Stimulated activated CD4-positive, alpha-beta T cell treated with anti-CD3 and anti-CD28 coated beads, Interleukin-15, amount 100 ng/mL, for 48 hours (primary cell): ENCODE results near the gene SMG9.

Experiments
- DNase-seq, 2 donors: peaks; one replicate each; pipeline ENCODE4 v3.0.0-alpha.2; 2020; ENCODE audit warnings: low read depth in 2 of 2

Gene SMG9

DNA sequence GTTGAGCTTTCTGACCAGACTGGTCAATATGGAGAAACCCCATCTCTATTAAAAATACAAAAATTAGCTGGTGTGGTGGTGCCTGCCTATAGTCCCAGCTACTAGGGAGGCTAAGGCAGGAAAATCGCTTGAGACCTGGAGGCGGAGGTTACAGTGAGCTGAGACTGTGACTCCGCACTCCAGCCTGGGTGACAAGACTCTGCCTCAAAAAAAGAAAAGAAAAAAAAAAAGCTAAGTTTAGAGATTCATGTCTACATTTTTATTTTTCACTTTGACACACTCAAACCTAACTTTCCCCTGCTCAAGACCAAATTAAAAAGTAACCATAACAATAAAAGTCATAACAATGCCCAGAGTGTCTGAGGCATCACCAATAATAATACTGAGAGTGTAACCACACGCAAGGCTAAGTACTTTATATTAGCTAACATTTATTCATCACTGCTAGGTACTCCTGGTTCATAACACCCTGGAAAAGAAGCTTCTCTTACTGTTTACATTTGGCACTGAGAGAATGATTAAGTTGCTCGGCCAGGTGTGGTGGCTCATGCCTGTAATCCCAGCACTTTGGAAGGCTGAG lies 33.2 kb downstream of the SMG9 start:
- DNase-seq = no peak

DNA sequence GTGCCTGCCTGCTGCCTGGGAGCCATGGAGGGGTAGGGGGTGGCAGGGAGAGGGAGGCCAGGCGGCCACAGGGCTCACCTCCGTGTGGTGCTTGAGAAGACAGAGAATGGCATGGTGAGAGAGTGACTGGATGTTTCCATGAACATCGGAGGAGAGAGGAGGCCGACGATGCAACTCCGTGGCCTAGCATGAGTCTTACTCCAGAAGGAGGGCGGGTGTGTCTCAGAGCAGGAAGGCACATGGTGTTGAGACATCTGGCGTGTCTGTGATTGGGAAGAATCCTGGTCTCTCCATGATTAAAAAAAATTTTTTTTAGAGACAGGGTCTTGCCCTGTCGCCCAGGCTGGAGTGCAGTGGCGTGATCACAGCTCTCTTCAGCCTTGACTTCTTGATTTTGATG lies 33.8 kb downstream of the SMG9 start:
- DNase-seq = no peak

DNA sequence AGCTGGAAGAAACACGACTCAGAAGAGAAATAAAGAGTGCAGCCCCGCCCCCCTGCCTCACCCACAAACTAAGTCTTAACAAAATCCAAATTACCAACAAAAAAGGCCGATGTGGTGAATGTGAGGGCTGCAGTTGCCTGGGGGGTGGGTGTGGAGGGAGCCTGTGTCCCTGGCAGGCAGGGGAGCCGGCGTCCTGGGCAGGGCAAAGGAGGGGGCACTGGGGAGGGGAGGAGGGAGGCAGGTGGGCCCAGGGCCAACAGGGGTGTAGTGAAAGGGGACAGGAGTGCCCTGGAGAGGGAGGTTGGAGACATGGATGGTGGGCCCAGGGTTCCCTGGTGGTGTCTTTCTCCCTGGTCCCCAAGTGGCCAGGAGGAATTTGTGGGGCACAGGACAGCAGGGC lies 34.8 kb downstream of the SMG9 start:
- no peak for DNase-seq

DNA sequence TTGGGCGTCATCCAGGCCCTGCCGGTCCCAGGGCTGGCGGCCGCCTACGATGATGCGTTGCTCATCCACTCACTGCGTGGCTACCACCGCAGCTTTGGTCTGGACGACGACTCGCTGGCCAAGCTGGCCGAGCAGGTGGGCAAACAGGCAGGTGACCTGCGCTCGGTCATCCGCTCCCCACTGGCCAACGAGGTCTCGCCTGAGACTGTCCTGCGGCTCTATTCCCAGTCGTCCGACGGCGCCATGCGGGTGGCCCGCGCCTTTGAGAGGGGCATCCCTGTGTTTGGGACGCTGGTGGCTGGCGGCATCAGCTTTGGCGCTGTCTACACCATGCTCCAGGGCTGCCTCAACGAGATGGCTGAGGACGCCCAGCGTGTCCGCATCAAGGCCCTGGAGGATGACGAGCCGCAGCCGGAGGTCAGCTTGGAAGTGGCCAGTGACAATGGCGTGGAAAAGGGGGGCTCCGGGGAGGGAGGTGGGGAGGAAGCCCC lies 35.3 kb downstream of the SMG9 start:
- no peak for DNase-seq

DNA sequence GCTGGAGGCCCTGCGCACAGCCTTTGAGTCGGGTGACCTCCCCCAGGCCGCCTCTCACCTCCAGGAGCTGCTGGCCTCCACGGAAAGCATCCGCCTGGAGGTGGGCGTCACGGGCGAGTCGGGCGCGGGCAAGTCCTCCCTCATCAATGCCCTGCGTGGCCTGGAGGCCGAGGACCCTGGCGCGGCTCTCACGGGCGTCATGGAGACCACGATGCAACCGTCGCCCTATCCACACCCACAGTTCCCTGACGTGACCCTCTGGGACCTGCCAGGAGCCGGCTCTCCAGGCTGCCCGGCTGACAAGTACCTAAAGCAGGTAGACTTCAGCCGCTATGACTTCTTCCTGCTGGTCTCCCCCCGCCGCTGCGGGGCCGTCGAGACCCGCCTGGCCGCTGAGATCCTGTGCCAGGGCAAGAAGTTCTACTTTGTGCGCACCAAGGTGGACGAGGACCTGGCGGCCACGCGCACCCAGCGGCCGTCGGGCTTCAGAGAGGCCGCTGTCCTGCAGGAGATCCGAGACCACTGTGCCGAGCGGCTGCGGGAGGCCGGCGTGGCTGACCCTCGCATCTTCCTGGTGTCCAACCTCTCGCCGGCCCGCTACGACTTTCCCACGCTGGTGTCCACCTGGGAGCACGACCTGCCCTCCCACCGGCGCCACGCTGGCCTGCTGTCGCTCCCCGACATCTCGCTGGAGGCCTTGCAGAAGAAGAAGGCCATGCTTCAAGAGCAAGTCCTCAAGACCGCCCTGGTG lies 36.0 kb downstream of the SMG9 start:
- no peak for DNase-seq

DNA sequence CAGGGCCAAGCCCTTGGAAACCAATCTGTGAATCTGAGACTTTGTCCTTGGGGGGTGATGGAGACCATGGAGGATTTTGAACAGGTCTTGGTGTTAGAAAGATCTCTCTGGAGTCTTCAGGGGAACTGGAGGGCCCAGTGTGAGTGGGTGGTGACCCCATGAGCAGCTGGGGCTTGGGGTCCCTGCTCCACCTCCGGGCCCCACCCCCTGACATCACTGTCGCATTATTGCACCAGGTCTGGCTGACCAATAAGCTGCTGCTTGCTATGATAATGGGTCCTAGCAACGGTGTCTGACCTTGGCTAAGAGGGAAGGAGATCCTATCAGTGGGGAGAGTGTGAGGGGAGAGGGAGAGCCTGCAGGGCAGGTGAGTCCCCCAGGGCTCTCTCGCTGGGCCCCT lies 39.0 kb downstream of the SMG9 start, which contains the start of gene IRGC:
Gene IRGC, plus strand, starts transcription at position 301 of the 400 bp plus-strand sequence. CDS start 2,483 bp downstream, outside the sequence.
- no peak for DNase-seq

DNA sequence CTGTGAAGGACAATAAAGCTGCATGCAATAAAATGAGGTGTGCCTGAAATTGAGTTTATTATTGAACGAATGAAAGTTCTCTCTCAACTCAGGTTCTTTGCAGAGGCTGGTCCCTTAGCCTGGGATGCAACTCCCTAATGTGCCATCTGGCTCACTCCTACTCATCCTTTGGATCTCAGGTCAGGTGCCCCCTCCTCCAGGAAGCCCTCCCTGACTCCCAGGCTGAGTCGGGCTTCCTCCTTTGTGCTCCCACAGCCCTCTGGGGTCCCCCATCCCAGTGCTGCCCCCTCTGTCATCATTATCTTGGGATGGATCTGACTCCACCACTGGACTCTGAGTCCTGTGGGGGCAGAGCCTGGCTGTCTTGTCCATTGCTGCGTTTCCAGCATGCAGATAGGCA lies 41.6 kb downstream of the SMG9 start:
- no peak for DNase-seq

DNA sequence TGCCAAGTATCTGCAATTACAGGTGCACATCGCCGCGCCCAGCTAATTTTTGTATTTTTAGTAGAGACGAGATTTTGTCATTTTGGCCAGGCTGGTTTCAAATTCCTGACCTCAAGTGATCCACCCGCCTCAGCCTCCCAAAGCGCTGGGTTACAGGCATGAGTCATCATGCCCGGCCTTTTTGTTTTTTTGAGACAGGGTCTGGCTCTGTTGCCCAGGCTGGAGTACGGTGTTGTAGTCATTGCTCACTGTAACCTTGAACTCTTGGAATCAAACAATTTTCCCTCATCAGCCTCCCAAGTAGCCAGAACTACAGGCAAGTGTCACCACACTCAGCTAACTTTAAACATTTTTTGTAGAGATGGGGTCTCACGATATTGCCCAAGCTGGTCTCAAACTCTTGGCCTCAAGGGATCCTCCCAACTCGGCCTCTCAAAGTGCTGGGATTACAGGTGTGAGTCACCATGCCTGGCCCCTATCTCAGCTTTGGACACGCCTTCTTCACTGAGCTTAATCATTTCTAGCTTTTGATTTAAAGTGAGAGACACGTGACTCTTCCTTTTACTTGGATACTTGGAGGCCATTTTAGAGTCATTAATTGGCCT lies 42.9 kb downstream of the SMG9 start:
- DNase-seq = no peak

DNA sequence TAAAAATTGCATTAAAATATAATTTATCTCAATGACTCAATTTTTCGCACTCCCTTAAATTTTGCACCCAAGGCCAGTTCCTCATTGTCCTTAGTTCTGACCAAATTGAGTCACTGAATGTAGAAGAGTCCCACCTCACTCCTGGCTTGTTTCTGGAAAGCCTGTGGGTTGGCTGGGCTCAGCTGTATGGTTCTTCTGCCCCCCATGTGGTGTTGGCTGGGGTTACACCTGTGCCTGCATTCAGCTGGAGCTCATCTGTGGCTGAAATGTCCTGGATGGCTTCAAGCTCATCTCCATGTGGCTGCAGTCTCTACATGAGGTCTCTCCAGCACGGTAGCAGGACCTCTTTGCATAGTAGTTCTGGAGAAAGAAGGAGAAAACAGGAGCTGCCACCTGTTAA lies 46.0 kb downstream of the SMG9 start:
- no peak for DNase-seq

DNA sequence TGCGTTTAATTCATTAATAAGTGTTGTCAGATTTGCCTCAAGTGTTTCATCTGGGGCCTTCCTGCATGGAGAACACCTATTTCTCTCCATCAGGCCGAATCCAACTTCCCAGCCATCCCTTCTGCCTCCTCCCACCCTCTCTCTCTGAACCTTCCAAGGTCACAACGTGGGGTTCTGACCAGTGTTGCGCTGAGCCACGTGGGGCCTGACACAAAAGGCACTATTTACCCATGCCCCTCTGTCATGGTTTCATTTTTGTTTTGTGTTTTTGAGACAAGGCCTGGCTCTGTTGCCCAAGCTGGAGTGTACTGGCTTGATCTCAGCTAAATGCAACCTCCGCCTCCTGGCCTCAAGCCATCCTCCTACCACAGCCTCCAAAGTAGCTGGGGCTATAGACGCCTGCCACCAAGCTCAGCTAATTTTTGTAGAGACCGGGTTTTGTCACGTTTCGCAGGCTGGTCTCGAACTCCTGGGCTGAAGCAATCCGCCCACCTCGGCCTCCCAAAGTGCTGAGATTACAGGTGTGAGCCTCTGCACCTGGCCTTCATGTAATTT lies 47.5 kb downstream of the SMG9 start:
- no peak for DNase-seq

DNA sequence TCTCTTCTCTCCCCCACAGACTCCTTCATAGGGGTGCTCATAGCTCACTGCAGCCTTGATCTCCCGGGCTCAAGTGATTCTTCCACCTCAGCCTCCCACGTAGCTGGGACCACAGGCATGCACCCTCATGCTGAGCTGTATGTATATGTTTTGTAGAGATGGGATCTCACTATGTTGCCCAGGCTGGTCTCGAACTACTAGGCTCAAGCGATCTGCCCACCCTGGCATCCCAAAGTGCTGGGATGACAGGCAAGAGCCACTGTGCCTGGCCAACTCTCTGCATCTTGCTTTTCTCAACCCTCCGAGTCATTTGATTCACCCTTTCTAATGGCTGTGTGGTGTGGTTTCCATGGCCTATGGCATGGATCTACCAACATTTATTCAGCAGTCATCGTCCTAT lies 49.0 kb downstream of the SMG9 start:
- DNase-seq = no peak

DNA sequence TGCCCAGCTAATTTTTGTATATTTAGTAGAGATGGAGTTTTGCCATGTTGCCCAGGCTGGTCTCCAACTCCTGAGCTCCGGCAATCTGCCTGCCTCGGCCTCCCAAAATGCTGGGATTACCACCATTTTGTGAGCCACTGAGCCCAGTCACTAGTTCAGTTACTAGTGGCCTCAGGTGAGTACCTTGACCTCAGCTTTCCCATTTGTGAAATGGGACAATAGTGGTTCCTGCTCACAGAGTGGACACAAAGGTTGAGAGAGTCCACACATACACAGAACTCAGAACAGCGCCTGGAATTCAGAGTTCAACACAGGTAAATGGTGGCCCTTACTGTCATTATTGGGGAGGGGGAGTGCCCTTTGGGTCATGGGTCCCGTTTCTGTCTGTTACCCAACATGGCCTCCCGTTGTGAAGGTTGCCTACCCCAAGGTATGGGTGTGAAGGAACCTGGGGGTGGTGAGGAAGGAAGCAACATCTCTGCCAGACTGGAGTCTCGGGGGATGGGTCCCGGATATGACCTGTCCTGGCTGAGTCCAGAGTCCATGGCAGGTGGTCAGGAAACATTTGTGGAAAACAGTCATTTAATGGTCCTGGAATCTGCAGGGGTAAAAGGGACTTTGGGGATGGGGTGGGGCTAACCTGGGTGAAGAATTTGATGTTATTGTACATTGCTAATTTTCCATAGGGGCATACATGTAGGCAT lies 50.6 kb downstream of the SMG9 start:
- no peak for DNase-seq

DNA sequence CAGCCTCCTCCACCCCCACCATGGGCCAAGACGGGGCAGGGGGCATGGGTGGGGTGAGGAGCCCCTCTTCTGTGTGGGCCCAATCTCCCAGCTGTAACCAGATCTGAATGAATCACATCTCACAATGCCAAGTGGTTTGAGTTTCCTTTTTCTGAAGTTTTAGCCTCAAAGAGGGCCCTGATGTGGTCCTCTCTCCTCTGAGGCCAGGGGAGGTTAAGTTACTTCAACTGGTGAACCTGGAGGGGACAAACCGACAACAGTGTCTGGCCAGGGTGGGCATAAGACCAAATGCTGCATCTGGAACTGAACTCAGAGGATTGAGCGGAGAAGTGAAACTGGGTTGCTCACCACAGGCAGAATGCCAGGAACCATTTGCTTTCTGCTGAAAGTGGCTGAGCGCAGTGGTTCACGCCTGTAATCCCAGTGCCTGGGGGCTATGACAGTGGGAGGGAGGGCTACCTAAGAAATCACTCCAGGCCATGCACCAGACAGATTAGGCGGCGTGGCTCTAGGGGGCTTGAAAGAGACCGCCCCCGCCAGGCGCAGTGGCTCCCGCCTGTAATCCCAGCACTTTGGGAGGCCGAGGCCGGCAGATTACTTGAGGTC lies 54.3 kb downstream of the SMG9 start:
- no peak for DNase-seq

DNA sequence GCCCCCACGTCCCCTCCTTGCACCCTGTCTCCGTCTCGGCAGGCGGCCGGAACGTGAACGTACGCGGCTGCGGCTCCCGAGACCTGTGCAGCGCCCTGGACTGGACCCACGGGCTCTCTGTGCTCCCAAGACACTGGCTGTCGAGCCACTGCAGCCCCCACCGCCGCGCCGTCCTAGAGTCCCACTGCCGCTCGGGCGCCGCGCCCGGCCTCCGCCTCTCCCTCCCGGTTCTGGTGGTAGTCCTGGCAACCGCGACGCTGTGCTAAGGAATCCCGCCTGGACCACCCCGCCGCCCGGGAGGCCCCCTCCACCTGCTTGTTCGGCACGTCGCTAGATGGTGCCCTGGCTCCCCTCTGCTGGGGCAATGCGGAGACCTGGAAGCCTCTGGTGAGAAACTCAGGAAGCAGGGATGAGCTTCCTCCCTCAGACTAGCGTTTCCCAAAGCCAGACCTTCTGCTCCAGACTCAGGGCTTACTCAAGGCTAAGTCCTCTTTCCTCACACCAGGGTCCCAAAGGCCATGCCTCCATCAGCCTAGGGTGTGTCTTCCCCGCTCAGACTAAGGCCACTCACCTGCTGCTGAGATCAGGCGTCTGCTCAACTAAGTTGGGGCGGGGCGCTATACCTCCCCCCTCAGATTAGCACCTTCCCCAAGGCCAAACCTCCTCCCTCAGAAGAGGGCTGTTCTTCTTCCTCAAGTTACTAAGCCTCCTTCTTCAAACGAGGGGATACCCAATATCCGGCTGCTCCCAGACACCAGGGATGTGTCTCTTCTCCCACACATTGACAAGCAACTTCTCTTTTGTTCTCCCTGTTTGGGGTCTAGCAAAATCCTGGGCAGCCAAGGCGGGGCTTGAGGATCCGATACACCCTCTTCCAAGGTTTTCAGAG lies 55.0 kb downstream of the SMG9 start:
- DNase-seq = no peak

DNA sequence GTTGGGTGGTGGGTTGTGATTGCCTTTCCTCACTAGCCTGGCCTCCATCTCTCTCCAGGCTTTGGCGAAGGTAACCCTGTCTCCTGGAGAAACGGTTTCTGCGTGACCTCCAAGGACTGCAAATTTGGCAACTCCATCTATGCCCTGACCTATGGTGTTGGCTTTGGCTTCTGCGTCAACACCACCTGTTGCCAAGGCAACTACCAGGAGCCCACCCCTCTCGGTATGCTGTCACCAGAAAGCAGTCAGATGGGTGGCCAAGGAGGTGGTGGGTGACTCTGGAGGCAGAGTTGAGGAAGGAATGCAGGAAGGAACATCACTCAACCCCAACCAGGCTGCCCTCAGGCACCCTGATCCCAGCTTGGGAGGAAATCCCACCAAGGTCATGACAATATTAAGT lies 57.5 kb downstream of the SMG9 start:
- DNase-seq = no peak

DNA sequence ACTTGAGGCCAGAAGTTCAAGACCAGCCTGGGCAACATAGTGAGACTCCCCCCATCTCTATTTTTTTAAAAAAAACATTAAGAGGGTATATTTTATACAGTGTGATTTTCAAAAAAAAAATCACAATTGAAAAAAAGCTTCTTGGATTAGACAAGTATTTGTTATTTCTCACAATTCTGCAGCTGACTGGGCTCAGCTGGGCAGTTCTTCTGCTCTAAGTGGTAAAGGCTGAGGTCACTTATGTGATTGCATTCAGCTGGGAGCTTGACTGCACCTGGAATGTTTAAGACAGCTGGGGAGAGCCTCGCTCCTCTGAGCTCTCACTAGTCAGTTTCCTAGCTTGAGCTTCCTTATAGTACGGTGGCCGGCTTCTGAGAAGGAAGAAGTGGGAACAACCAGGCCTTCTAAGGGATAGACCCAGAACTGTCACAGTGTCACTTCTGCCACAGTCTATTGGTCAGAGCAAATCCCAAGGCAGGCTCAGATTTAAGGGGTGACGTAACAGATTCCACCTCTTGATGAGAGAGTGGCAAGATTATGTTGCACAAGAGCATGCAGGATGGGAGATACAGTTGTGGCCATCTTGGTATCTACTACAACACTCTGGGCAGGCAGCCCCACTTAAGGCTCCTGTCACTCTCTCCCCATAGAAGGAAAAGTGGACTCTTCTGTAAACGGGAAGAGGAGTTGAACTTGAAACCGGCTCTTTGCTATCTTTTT lies 58.6 kb downstream of the SMG9 start:
- DNase-seq = no peak

DNA sequence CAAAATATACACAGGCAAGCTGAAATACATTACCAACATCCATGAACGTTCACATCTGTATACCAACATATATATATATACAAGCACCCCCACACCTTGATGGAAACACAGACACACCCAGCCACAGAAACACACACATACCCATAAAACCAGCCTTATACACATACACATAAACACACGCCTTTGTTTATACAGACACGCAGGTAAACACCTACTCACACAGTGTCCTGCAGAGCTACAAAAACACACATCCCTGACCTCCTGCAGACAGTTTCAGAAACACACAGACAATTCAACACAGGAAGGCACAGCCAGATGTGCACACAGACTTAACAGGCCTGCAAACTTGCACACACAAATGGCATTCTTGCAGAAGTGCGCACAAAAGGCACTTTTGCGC lies 60.2 kb downstream of the SMG9 start:
- no peak for DNase-seq

DNA sequence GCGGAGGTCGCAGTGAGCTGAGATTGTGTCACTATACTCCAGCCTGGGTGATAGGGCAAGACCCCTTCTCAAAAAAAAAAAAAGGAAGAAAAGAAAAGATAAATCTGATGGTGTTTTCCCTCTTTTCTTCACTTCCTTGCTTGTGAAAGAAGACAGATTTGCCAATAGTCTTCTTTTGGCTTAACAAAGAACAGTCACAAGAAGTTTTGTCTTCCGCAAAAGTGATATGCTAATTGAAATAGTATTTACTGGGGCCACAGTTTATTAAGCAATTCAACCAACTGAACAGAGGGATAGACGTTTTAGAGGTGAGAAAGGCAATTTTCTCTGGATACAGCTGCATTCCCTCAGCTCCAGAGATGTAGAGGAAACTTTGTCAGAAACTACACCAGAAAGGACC lies 61.9 kb downstream of the SMG9 start:
- DNase-seq = no peak

DNA sequence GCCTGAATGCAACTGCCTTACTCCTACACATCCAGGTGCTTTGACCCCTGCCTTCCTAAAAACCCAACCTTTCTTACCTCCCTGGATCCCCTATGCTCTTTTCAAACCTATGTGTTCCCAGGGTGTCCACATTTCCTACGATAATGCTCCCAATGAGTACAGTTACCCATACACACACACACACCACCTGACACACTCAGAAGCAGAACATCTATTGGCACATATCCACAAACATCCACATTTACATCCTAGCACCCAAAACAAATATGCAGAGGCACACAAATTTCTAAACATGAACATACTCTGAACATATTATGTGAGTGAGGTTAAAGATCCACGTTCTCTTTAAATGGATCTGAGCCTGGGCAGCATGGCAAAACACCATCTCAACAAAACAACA lies 62.4 kb downstream of the SMG9 start:
- no peak for DNase-seq

DNA sequence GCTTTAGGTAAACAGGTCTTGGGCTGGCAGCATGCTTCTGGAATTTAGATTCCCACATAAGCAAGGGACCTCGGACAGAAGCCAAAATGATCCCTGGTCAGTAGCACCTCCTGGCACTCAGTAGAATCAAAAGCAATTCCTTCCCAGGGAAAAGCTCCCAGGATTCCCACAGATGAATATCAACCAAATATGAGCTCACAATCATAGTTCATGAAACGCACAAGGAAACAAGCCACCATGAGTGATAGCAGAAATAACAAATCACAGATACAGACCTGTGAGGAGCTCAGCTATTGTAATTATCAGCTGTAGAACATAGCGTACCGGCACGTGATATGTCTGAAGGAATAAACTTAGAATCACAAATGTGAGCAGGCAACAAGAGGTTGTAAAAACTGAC lies 63.0 kb downstream of the SMG9 start:
- DNase-seq = no peak
